KOPT-K1 (cell line): ENCODE data around the gene RCBTB1.
"Not testable (repeated sequence)": the region's sequence is repeated elsewhere in the genome, so short reads cannot be mapped to it uniquely, and the experiment has no call there.

Source experiments
- H3K27ac ChIP-seq: fragments of 200-600 bp; sonication (generic); 2 replicates; pipeline ENCODE4 v1.5.1; 2016; ENCODE audit warnings: antibody characterized with exemption, mild to moderate bottlenecking, low read depth, low read length; ENCODE audit not compliant: poor library complexity, severe bottlenecking
- H3K36me3 ChIP-seq: fragments of 200-600 bp; sonication (generic); 2 replicates; pipeline ENCODE4 v1.5.1; 2017; ENCODE audit warnings: antibody characterized with exemption, mild to moderate bottlenecking, low read length, moderate library complexity; ENCODE audit not compliant: insufficient read depth
- H3K9me3 ChIP-seq: fragments of 200-600 bp; sonication (generic); 2 replicates; pipeline ENCODE4 v1.5.1; 2017; ENCODE audit warnings: antibody characterized with exemption, low read length, mild to moderate bottlenecking; ENCODE audit not compliant: insufficient read depth, poor library complexity, severe bottlenecking

The RCBTB1 gene

DNA sequence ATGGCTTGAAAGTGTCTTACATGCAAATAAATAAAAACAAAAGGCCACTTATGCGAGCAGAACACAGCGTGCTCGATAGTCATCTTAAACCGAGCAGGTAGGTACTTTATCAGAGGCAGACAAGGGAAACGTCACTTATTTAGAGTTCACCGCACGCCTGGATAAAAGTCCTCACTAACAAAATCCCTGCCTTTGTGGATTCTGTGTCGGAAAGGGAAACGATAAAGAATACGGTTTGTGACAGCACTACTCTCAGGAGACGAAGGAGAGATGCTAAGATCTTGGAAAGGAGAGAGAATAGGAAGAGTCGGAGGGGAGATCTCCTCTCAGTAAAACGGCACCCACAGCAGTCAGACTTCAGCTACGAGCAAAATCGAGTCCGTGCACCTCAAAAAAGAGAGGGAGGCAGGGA lies 581 bp downstream of the RCBTB1 start:
- peaks cover 18% of the 10 kb centered on the region for H3K36me3 ChIP-seq
- no peaks in the 10 kb centered on the region for H3K9me3 ChIP-seq
- H3K27ac ChIP-seq, result peak overlapping the region; percentile 70

DNA sequence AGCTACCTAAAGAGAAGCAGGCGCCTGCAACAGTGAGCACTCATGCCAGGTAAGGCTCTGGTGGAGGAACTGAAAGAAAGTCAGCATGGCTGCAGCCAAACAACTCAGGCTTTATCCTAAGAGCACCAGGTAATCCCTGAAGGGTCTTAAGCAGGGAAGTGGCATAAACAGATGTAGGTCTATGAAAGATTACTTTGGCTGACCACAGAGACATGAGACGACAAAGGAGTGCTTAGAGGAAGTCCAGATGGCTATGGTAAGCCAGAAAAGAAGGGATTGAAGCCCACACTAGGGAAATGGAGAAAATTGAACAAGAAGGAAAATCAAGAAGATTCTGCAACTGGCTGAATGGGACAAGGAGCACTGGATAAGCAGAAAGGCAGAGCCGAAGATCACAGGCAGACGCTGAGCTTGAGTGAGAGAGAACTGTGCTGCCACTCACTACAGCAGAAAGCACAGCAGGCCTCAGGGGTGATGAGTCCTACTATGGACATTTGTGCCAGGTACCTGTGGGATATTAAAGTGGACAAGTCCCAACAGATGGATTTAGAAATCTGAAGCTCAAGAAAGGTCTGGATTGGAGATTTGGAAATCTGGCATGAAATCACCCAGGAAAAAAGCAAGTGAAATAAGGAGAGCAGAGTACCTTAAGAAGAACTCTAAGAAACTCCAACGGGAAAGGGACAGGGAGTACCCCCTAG lies 4.2 kb downstream of the RCBTB1 start:
- no peak overlapping the region for H3K27ac ChIP-seq
- peaks cover 29% of the 10 kb centered on the region for H3K36me3 ChIP-seq
- H3K9me3 ChIP-seq, result no peaks in the 10 kb centered on the region

DNA sequence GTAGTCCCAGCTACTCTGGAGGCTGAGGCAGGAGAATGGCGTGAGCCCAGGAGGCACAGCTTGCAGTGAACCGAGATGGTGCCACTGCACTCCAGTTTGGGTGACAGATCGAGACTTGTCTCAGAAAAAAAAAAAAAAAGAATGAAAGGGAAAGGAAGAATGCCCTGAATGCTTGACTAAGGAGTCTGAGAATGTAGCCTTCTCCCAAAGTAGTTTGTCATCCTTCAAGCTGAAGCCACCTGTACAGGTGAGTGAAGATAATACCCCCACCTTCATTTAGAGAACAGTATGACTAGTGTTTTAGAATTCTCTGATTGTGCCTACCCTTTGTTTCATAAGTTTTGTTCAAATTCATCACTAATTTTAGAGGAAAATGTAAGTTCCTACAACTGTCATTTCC lies 5.9 kb downstream of the RCBTB1 start:
- peaks cover 29% of the 10 kb centered on the region for H3K36me3 ChIP-seq
- no peaks in the 10 kb centered on the region for H3K9me3 ChIP-seq
- no peak overlapping the region for H3K27ac ChIP-seq

DNA sequence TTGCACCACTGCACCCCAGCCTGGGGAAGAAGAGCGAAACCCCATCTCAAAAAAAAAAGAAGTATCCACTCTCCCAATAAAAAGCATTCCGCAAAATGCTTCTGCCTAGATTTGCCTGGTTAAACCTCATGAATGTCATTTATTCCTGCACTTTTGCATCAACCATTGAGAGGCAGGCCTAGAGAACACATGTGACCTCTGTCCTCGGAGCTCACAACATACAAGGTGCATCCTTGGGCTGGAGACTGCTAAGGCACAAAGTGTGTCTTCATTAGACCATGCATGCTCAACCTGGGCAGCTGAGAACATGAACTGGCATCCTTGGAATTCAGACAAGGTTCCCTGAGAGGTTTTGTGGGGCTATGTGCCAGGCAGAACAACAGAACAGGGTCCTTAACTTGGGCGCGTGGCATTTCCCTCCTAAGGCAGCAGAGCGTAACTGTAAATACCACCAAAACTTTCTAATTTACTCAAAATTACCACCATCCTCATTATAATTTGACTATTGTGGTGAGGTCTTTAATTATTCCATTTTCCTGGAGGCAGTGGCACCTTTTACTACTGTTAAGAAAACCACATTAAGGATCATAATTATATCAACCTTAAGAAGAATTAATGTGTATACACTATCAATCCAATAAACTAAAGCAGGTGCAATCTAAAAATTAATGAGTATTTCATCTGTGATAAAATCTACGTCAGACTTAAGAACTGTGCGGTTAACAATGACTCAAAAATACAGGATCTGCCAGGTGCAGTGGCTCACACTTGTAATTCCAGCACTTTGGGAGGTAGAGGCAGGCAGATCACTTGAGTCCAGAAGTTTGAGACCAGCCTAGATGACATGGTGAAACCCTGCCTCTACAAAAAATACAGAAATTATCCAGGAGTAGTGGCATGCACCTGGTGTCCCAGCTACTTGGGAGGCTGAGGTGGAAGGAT lies 13.8 kb downstream of the RCBTB1 start:
- Histone ChIP-seq H3K27ac (no peak overlapping the region), H3K9me3 (no peaks in the 10 kb centered on the region), H3K36me3 (peaks cover 11% of the 10 kb centered on the region; the same call in 1 of the 2 replicates)

DNA sequence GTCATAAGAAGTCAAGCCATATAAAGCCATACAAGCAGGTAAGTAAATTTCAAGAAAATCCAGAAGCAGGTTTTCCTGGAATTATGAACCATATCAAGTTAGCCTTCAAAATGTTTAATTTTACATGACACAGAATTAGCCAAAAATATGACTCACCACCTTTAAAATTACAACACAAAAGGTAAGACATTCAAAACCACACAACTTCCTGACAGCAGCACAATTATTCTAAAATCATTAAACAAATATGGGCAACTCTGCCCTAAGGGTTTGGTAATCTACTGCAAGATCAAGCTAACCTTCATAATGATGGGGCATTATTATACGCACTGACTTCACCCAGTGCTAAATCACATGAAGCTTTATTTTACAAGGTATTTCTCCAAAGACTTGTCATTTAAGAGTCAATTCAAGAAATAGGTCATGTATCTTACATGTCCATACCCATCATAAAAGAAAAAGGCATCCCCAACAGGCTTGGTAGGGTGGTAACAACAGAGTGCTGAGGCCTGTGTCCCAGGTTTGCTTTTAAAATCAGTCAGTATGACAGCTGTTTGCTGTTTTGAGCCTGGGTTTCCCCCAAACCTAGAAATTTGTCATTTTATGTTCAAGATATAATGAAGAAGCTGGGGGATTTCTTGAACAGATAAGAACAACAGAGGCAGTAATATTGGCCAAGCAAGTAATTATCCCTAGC lies 15.2 kb downstream of the RCBTB1 start:
- H3K27ac ChIP-seq, result no peak overlapping the region
- no peaks in the 10 kb centered on the region for H3K9me3 ChIP-seq
- peaks cover 16% of the 10 kb centered on the region; the same call in 1 of the 2 replicates for H3K36me3 ChIP-seq

DNA sequence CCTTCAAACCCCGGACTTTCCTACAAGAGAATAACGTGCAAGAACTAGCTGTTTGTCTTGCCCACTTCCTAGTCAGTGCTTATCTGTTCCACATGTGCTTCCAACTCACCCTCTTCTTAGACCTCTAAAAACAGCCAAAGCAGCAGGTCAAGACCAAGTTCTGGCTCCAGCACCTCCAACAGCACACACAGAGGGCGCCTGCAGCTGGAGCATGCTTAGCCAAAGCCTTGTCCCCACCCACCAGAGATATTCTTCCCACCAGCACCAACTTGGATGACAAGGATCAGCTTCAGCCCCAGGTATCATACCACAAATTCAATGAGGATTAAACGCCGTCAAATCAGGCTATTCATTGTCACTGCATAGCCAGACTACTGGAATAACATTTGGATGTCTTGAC lies 17.9 kb downstream of the RCBTB1 start:
- peaks cover 23% of the 10 kb centered on the region; the same call in 1 of the 2 replicates for H3K36me3 ChIP-seq

DNA sequence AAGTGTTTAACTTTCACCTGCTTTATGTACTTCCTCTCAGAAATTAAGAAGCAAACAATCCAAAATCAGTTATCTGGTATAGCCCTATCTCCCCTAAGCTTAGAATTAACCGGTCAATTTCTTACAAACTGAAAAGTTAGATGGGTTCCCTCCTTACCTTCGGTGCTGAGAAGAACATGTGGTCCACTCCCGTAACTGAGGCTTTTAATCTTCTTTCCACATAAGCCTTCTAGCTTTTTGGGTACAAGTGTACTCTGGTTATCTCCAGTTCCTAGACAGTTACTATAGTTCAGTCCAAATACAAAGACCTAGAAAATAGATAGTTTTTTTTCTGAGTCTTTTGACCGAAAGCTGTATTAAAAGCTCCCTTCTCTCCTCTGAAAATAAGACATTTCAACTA lies 18.9 kb downstream of the RCBTB1 start:
- H3K36me3 ChIP-seq, result peaks cover 23% of the 10 kb centered on the region; the same call in 1 of the 2 replicates
- no peak overlapping the region for H3K27ac ChIP-seq
- H3K9me3 ChIP-seq, result no peaks in the 10 kb centered on the region

More for the DNA sequence above, 17.9 kb downstream of the RCBTB1 start:
- Histone ChIP-seq H3K27ac (no peak overlapping the region), H3K9me3 (no peaks in the 10 kb centered on the region)

DNA sequence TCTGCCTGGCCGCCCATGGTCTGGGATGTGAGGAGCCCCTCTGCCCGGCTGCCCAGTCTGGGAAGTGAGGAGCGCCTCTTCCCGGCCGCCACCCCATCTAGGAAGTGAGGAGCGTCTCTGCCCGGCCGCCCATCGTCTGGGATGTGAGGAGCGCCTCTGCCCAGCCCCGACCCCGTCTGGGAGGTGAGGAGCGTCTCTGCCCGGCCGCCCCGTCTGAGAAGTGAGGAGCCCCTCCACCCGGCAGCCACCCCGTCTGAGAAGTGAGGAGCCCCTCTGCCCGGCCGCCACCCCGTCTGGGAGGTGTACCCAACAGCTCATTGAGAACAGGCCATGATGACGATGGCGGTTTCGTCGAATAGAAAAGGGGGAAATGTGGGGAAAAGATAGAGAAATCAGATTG lies 19.9 kb downstream of the RCBTB1 start:
- H3K27ac ChIP-seq, H3K9me3 ChIP-seq: not testable (repeated sequence)
- H3K36me3 ChIP-seq, result peaks cover 32% of the 10 kb centered on the region

DNA sequence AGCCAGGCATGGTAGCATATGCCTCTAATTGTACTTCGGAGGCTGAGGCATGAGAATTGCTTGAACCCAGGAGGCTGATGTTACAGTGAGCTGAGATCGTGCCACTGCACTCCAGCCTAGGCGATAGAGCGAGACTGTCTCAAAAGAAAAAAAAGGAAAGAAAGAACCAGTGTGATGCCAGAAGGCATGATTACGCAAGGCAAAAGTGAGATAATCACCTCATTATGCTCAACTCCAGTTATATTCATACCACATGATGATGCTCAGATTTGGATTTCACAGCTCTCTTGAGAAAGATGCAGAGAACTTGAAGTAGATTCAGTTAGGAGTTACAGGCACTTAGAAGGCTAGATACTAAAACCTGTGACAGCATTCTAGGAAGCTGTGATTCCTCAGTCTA lies 21.8 kb downstream of the RCBTB1 start:
- H3K27ac ChIP-seq, result no peak overlapping the region
- no peaks in the 10 kb centered on the region for H3K9me3 ChIP-seq
- H3K36me3 ChIP-seq, result peaks cover 51% of the 10 kb centered on the region

DNA sequence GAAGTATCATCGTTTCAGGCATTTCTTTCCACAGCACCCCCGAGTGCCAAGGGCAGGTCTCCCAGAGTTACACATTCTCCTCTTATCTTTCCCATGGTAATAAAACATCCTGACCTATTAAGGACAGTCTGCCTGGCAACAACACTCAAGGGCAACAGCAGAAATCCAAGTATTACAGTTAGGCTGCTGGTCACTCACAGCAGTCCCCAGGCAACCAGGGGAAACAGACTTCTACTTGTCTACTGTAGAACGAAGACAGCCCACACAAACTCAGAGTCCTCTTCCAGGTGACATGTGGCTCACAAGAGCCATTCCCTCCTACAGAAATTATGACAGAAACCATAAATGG lies 24.3 kb downstream of the RCBTB1 start:
- Histone ChIP-seq H3K36me3 (peaks cover 49% of the 10 kb centered on the region), H3K27ac (no peak overlapping the region), H3K9me3 (no peaks in the 10 kb centered on the region)

DNA sequence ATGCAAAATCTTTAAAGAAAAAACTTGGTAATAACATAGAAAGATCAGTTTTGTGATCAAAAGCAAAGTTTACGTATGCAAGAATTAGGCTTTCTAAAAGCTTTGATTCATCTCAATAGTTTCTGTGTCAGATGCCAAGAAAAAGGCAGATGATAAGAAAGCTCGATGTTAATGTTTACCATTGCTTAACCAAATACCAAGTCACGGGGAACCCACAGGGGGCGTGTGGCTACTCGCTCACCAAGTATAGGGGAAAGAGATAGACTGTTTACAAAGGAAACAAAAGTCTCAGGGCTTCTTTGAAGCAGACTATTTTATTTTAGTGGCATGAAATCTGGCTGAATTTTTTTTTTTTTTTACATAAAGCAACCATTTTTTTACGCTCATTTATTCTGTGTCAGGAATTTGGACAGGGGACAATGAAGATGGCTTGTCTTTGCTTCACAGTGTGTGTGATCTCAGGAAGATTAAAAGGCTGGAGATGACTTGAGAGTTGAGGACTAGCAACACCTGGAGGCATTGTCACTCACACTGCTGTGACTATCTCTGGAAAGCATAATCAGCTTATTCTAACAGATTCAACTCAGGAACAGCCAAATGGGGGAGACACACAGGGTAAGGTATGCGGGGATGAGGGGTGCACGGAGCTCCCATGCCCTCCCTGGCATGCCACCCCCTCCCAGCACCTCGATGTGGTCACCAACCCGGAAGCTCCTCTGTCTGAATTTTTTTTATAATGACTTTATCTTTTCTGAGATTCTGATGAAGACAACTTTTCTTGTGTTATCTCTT lies 24.9 kb downstream of the RCBTB1 start:
- Histone ChIP-seq H3K36me3 (peaks cover 55% of the 10 kb centered on the region), H3K9me3 (no peaks in the 10 kb centered on the region), H3K27ac (no peak overlapping the region)

DNA sequence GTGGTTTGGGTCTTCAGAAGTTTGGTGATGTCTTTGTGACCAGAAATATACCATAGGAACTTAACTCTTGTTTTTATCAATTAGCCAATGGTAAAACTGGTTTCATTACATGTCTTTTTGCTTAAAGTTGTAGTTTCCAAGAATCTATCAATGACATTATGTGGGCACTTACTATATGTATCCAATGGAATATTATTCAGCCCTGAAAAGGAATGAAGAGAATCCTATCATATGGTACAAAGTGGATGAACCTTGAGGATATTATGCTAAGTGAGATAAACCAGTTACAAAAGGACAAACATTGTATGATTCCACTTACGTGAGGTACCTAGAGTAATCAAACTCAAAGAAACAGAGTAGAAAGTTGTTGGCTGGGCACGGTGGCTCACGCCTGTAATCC lies 26.4 kb downstream of the RCBTB1 start:
- H3K36me3 ChIP-seq, result peaks cover 67% of the 10 kb centered on the region
- no peak overlapping the region for H3K27ac ChIP-seq
- no peaks in the 10 kb centered on the region for H3K9me3 ChIP-seq

DNA sequence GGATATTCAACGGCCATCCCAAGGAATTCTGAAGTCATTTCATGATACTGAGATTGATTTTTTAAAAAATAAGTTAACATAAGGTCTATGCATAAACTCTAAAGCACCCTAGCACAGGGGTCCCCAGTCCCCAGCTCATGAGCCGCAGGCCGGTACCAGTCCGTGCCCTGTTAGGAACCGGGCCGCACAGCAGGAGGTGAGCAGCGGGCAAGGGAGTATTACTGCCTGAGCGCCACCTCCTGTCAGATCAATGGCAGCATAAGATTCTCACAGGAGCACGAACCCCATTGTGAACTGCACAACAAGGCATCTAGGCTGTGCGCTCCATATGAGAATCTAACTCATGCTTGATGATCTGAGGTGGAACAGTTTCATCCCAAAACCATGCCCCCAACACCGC lies 31.0 kb downstream of the RCBTB1 start:
- Histone ChIP-seq H3K36me3 (peaks cover 81% of the 10 kb centered on the region), H3K9me3 (no peaks in the 10 kb centered on the region), H3K27ac (no peak overlapping the region)

DNA sequence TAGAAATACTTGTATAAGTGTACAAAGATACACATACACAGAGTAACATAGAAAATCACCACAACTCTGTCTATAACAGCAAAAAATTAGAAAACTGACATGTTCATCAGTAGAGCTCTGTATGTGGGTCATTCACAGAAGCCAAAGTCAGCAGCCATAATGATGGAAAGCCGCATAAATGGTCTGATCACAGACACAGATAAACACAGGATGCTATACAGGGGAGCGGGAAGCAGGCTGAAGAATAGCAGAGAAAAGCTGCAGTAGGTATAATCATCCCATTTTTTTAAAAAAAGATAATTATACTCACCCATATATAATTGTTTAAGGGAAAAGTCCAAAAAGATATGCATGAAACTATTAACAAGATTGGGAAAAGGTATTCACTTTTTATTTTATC lies 31.5 kb downstream of the RCBTB1 start:
- no peak overlapping the region for H3K27ac ChIP-seq
- H3K9me3 ChIP-seq, result no peaks in the 10 kb centered on the region
- H3K36me3 ChIP-seq, result peaks cover 77% of the 10 kb centered on the region
